ENCODE measurements around the gene PSMB11. TPM values are rescaled to one million over a fixed set of nuclear protein-coding genes. Genes with fewer than 3 reads are reported as not detected.

PSMB11 gene, protein sequence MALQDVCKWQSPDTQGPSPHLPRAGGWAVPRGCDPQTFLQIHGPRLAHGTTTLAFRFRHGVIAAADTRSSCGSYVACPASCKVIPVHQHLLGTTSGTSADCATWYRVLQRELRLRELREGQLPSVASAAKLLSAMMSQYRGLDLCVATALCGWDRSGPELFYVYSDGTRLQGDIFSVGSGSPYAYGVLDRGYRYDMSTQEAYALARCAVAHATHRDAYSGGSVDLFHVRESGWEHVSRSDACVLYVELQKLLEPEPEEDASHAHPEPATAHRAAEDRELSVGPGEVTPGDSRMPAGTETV
- total RNA-seq: not detected
- polyA plus RNA-seq (ENCODE audit: insufficient read length in 6 of 6): not detected
- long read RNA-seq, donor 1: 0 reads
- long read RNA-seq, donor 2, partial matches to known transcripts: 0 of 2 reads
- long read RNA-seq, donor 2, other reads (novel, unspliced or antisense): 0 of 2 reads
- long read RNA-seq, donor 3: 0 reads
- long read RNA-seq, donor 4: 0 reads
- long read RNA-seq, donor 5: 0 reads
- long read RNA-seq, donor 6: 0 reads
- long read RNA-seq, donor 7: 0 reads
- long read RNA-seq, donor 8: 0 reads
- long read RNA-seq, donor 9: 0 reads
- long read RNA-seq, donor 10: 0 reads
- long read RNA-seq, donor 11, partial matches to known transcripts: 52 of 52 reads
- long read RNA-seq, donor 11, other reads (novel, unspliced or antisense): 0 of 52 reads
- long read RNA-seq, donor 12: 0 reads

DNA sequence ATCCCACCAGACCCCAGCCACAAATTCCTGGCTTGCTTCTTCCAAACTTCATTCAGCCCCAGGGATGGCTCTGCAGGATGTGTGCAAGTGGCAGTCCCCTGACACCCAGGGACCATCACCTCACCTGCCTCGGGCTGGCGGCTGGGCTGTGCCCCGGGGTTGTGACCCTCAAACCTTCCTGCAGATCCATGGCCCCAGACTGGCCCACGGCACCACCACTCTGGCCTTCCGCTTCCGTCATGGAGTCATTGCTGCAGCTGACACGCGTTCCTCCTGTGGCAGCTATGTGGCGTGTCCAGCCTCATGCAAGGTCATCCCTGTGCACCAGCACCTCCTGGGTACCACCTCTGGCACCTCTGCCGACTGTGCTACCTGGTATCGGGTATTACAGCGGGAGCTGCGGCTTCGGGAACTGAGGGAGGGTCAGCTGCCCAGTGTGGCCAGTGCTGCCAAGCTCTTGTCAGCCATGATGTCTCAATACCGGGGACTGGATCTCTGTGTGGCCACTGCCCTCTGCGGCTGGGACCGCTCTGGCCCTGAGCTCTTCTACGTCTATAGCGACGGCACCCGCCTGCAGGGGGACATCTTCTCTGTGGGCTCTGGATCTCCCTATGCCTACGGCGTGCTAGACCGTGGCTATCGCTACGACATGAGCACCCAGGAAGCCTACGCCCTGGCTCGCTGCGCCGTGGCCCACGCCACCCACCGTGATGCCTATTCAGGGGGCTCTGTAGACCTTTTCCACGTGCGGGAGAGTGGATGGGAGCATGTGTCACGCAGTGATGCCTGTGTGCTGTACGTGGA lies at the start of gene PSMB11:
PSMB11 (plus strand) TSS at position 51 of the 804 bp plus-strand sequence; CDS start at position 65, 14 bp downstream.
- no peak within 1 kb of the TSS for H3K4me3 ChIP-seq
- intact Hi-C loops (cut with DNase I): no loop called here
- H3K9me3 ChIP-seq: no peaks in the 10 kb centered on the region
- ATAC-seq: no peak
- no peak within 1 kb of the TSS for H3K27ac ChIP-seq
- no peaks in the 10 kb centered on the region for H3K27me3 ChIP-seq
- TF ChIP-seq, protein P1, sequence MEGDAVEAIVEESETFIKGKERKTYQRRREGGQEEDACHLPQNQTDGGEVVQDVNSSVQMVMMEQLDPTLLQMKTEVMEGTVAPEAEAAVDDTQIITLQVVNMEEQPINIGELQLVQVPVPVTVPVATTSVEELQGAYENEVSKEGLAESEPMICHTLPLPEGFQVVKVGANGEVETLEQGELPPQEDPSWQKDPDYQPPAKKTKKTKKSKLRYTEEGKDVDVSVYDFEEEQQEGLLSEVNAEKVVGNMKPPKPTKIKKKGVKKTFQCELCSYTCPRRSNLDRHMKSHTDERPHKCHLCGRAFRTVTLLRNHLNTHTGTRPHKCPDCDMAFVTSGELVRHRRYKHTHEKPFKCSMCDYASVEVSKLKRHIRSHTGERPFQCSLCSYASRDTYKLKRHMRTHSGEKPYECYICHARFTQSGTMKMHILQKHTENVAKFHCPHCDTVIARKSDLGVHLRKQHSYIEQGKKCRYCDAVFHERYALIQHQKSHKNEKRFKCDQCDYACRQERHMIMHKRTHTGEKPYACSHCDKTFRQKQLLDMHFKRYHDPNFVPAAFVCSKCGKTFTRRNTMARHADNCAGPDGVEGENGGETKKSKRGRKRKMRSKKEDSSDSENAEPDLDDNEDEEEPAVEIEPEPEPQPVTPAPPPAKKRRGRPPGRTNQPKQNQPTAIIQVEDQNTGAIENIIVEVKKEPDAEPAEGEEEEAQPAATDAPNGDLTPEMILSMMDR (IDR thresholded peaks at IDR 0.05): no peak
- no peaks in the 10 kb centered on the region for H3K36me3 ChIP-seq
- DNase-seq: no peak
- H3K4me1 ChIP-seq: peaks cover 0 to 15% of the 10 kb centered on the region in 2 donors

GRCh38 chr14:22993517-22993916 lies 48.5 kb upstream of the PSMB11 start:
- Histone ChIP-seq H3K9me3 (no peaks in the 10 kb centered on the region), H3K27ac (no peak overlapping the region), H3K36me3 (peaks cover 0 to 18% of the 10 kb centered on the region in 2 donors), H3K4me3 (no peak overlapping the region), H3K27me3 (no peaks in the 10 kb centered on the region), H3K4me1 (peaks cover 3 to 10% of the 10 kb centered on the region in 2 donors)
- peak; percentile 44 for ATAC-seq
- DNase-seq: no peak
- TF ChIP-seq, protein P1 (IDR thresholded peaks at IDR 0.05): no peak
- intact Hi-C loops (cut with DNase I): no loop called here

GRCh38 chr14:22994762-22995275 lies 47.2 kb upstream of the PSMB11 start:
- TF ChIP-seq, protein P1 (IDR thresholded peaks at IDR 0.05): peak; percentile 25 to 29
- Histone ChIP-seq H3K4me1 (peaks cover 3 to 10% of the 10 kb centered on the region in 2 donors), H3K4me3 (no peak overlapping the region), H3K27ac (no peak overlapping the region), H3K27me3 (no peaks in the 10 kb centered on the region), H3K9me3 (no peaks in the 10 kb centered on the region), H3K36me3 (peaks cover 0 to 11% of the 10 kb centered on the region in 2 donors)
- DNase-seq (peak in 2 of 4 donors; percentile 60 to 67), ATAC-seq (peak; percentile 77)
- intact Hi-C loops (cut with DNase I): no loop called here

- Histone ChIP-seq H3K36me3 (peaks cover 0 to 11% of the 10 kb centered on the region in 2 donors), H3K27me3 (no peaks in the 10 kb centered on the region), H3K4me3 (no peak overlapping the region), H3K9me3 (no peaks in the 10 kb centered on the region), H3K4me1 (peaks cover 3 to 10% of the 10 kb centered on the region in 2 donors), H3K27ac (peak overlapping the region in 1 of 2 donors; percentile 7)
- TF ChIP-seq, protein P1 (IDR thresholded peaks at IDR 0.05): no peak
- intact Hi-C loops (cut with DNase I): no loop called here
- DNase-seq (no peak), ATAC-seq (peak; percentile 83)
These were observed 46.0 kb upstream of the PSMB11 start for GRCh38 chr14:22995889-22996625.

Measured in left lung (tissue), 14 donors.